GM19324 (cell line): ENCODE data around the gene WDR62.

Experiments used
- ATAC-seq: cut with Tn5 transposase; IDR thresholded peaks from one replicate; pipeline ENCODE4 v1.9.1; 2021; ENCODE audit warnings: mild to moderate bottlenecking, moderate library complexity; ENCODE audit not compliant: unreplicated experiment, low FRiP score

WDR62 gene

DNA sequence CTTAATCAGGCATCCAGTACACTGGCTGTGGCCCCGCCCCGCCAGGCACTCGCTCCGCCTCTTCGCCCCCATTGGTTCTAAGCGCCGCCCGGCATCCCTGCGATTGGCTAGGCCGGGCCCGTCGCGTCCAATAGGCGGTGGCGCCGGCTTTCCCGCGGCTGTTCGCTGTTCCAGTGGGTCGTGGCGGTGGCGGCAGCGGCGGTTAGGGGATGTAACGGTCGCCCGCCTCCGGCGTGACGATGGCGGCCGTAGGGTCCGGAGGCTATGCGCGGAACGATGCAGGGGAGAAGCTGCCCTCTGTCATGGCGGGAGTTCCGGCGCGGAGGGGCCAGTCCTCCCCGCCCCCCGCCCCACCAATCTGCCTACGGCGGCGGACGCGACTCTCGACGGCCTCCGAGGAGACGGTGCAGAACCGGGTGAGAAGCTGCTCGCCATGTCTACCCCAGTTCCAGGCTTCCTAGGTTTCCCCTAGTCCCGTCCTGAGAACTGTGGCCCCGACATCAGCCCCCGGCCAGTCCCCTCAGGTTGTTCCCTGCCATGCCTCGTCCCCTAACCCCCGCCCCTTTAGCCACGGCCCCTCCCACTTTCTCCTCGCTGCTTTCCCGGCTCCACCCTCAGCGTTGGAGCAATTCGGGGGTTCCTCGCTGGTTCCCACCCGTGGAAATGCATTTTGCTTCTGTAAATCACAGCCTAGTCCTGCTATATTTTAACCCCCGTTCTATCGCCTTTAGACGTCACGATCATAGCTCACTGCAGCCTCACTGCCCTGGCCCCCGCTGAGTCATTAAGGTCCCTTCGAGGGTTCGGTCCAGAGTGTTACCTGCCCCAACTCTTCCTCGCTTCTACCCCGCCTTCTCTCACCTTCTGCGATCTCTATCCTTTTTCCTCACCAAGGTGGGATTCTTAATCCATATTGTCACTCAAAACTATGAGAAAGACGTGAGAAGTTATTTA is at the start of gene WDR62:
Gene WDR62 (plus strand): TSS at position 165 of the 954 bp plus-strand sequence. CDS start 75 bp downstream, at position 240.
- peak; percentile 82 for ATAC-seq

DNA sequence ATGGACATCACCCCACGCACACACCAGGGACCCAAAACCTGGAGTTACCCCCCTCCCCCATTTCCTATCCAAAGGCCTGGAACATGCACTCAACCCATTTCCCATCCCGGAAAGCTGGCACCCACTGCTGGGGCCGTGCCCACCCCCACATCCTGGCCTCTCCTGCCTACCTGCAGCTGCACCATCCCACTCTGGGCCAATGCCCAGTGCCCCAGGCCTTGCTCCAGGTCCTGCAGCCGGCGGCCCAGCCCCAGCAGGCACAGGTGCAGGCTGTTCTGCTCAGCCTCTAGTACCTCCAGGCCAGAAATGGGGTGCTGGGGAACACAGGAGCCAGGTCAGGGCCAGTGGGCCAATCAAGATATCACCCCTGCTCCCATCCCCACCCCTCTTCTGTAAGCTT is 47.7 kb upstream of the WDR62 start:
- ATAC-seq, result no peak

DNA sequence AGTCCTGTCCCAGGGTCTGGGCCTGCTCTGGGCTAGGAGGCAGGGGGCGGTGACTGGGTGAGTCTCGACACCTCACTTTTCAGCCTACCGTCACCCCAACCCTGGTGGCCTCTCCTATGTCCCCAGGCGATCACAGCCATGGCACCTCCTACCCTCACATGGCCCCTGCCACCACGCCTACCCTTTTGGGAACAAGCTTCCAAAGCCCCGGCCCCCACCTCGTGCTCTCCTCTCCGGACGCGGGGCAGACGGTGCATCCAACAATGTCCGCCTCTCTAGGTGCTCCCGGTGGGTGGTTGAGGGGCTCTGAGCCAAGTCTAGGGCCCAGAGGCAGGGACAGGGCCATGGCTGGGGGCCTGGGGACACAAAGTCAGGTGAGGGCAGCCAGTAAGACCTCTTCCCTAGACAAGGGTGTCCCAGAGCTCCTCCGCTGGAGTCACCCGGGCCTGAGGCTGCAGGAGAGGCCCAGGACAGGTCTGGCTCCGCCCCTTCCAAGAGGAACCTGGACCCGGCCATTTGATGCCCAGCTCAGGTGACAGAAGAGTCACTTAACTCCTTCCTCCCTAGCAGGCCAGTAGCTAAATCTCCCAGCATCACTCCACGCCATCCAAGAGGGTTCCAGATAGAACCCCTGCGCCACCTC is 46.2 kb upstream of the WDR62 start, which contains the start of gene SYNE4:
Gene SYNE4 (minus strand): TSS at position 478 of the 643 bp plus-strand sequence. CDS start 132 bp downstream, at position 346.
- ATAC-seq, result no peak

DNA sequence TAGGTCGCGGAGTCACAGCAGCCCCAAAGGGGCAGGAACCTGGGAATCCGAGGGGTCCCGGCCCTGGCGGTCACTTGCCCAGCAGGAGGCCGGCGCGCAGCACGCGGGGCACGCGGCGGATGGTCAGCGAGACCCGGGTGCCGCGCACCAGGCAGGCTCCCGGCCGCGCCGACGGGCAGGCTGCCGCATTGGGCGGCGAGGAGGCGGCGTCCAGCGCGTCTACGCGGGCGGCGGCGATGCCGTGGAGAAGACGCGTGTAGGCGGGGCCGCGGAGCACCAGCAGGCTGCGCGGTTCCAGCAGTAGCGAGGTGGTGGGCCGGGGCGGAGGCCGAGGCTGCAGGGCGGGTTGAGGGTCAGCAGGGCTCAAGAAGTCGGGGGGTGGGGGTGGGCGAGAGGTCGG is 45.5 kb upstream of the WDR62 start:
- no peak for ATAC-seq

DNA sequence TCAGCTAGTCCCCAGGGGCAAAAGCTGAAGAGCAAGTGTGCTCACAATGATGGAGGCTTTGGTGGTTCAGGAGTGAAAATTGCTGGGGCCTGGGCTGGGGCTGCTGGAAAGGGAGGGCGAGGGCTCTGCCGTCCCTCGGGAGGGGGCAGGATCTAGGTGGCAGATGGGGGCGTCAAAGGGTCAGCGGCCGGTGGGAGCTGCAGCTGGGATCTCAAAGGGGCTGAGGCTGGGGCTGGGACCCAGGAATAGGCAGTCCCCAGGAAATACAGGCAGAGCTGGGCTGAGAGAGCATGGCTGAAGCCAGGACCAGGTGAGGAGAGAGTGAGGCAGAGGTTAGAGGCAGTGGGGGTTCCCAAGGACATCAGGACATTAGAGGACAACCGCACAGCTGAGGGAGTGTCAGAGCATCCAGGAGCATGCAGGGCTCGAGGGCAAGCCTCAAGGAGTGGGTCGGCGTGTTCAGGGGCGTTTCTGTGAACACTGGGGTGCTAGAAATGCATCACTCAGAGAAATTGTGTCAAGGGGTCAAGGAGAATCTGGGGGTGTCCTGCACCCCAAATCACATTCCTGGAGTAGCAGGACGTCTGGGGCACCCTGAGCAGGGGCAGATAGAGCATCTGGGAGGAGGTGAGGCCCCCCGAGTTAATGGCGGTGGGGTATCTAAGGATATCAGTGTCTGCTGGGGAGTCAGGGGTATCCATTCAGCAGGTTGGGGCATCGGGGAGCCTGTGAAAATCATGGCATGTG is 44.9 kb upstream of the WDR62 start:
- ATAC-seq, result no peak

DNA sequence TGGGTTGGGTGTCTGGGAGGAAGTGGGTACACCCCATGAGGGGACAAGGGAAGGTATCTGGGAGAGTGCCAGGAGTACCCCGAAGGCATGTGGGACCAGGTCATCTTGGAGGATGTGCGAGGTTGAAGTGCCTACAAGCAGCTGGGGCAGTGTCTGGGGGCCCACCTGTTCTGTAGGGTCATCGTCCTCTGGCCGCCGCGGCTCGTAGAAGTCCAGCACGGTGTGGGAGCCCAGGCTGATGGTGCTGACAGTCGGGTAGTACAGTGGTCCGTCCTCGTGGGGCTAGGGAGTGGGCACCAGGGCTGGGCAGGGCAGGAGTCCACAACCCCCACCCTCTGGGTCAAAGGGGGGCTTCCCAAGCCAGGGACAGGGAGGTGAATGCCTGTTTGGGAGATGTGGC is 44.3 kb upstream of the WDR62 start:
- no peak for ATAC-seq

DNA sequence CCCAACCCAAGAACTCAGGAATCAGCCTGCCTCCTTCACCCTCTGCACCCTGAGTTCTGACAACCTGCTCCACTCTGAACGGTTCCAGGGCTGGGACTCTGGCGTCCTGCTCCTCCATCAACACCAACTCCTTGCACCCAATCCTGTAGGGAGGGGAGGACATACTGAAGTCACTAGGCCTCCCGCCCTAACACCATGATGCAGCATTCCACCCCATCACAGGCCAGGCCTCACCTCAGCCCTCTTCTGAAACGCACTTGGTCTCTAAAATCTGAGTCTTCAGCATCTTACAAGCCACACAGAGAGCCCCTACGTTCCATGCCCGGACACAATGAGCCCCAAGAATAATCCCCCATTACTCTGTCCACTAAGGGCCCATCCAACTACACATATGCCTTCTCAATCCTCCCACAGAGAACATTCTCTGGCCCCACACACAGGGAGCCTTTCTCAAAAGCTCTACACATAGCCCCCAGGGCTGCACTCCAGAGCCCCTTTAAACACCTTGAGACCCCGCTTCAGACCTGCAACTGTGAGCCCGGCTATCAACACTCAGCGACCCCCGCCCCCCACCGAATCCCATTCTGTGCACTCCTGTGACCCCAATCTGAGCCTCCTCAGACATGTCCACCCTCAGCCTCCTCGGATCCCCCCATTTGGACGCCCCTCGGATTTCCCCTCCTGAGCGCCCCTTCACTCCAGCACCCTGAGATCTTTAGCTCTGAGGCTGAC is 41.3 kb upstream of the WDR62 start:
- no peak for ATAC-seq

DNA sequence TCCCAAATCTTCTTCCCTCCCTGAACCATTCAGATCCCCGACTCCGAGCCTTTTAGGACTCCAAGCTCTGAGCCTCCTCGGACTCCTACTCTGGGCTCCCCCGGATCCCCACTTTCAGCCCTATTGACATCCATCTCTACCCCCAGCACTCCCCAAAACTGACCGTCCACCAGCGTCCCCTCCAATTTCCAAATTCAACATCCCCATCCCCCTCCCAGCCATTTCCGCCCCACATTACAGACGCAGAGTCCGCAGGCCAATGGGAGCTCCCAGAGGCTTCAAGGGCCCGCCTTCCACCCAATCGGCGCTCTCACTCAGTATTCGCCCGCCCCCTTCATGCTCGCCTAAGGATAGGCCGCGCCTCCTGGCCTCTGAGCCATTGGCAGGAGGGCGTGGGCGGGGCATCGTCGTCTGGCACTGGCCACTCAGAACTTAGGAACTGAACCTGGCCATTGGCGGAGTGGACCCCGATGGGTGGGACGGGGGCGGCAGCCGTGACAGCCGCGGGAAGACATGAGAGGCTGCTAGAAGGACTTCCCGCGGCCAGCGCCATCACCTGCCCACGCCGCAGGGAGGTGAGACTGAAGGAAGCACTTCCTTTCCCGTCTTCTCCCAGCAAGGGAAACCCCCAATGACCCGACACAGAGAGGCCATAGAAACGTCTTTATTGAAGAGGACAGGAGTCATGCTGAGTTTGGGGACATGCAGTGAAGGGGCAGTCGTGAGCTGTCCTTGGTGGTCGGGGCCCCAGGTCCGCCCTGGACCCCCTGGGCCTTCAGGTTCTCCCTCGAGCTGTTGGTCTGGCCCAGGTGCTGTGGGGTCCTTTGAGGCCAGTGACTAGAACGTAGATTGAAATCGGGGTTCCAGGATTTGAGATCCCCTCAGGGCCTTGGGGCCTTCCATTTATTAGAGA is 40.4 kb upstream of the WDR62 start, which contains the start of gene ALKBH6:
Gene ALKBH6 (minus strand): TSS at position 202 of the 913 bp plus-strand sequence. CDS start 816 bp downstream, outside the sequence.
- ATAC-seq, result peak; percentile 98

DNA sequence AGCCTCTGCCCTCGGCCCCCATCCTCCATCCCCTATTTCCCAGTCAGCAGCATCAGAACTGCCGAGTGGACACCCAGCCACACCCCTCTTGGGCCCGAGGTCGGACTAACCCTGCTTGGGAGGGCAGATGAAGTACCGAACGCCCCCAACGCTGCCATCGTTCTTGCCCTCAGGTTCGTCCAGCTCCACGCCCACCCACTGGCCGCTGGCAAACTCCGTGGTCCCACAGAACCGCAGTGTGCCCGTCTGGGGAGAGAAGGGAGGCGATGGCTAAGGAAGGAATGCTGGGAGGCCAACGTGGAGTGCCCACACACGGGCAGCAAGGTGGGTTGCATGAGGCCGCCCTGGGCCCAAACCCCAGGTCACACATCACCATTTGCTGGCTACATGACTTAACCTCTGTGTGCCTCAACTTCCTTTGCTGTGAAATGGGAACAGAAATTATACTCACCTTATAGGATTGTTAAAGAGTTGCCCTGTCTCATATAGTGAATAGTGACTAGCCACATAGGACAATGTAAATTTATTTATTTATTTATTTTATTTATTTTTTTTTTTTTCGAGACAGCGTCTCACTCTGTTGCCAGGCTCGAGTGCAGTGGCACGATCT is 35.5 kb upstream of the WDR62 start:
- ATAC-seq, result no peak

DNA sequence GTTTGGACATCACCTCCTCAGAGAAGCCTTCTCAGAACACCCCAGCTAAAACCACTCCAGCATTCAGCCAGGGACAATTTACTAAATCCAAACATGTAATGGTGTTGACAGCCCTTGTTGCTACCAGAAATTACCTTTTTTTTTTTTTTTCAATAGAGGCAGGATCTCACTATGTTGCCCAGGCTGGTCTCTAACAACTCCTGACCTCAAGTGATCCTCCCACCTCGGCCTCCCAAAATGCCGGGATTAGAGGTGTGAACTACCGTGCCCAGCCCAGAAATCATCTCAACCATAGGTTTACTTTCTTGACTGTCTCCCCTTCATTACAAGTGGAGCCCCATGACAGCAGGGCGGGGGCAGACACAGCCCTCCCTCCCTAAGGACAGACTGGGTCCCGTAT is 31.3 kb upstream of the WDR62 start:
- no peak for ATAC-seq

DNA sequence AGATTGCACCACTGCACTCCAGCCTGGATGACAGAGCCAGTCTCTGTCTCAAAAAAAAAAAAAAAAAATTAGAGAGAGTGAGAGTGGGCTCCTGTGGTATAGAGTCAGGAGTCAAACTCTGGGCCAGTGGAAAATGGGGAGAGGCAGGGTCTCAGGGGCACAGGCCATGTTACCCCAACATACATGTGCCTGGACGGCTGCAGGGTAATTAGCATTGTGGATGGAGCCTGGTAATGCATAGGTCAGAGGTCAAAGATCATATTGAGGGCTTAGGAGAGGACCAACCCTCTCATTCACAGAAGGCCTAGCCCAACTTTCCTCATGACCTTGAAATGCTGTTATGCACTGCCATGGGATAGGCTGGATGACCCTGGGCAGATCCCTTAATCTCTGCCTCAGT is 29.2 kb upstream of the WDR62 start:
- no peak for ATAC-seq

DNA sequence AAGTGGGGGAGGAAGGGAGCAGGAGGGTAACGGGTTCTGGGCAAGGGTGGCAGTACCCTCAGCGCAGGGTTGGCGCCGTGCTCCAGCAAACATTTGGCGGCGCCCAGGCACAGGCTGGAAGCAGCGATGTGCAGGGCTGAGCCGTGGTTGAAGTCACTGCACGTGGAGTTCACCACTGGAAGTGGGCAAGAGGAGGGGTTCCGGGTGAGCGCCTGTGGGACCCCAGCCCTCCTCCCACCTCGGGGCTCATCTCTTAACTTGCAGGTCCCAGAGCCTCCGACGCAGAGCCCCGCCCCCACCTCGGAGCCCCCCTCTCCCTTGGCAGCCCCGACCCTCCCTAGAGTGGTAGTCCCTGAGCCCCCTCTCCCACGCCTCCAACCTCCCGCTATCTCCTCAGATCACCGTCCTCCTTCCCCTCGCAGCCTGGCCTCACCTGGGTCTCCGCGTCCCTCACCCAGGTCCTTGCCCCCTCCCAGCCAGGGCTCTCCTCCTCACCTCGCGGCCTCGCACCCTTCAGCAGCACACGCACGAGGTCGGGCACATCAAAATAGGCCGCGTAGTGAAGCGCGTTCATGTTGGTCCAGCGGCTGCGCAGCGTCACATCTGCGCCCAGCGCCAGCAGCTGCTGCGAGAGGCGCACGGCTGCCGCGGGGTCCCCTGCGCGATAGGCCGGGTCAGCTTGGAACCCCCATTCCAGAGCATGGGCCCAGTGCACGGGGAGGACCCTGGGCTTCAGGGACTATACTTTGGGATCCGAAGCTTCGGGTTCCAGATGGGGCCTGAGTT is 28.4 kb upstream of the WDR62 start:
- ATAC-seq, result no peak

DNA sequence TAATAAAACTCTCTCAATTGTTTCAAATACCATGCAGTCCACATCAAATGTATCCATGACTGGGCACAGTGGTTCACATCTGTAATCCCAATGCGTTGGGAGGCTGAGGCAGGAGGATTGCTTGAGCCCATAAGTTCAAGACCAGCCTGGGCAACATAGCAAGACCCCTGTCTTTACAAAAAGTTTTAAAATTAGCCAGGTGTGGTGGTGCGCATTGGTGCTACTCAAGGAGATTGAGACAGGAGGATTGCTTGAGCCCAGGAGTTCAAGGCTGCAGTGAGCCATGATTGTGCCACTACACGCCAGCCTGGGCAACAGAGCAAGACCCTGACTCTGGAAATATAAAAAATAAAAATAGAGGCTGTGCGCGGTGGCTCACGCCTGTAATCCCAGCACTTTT is 27.0 kb upstream of the WDR62 start:
- no peak for ATAC-seq

DNA sequence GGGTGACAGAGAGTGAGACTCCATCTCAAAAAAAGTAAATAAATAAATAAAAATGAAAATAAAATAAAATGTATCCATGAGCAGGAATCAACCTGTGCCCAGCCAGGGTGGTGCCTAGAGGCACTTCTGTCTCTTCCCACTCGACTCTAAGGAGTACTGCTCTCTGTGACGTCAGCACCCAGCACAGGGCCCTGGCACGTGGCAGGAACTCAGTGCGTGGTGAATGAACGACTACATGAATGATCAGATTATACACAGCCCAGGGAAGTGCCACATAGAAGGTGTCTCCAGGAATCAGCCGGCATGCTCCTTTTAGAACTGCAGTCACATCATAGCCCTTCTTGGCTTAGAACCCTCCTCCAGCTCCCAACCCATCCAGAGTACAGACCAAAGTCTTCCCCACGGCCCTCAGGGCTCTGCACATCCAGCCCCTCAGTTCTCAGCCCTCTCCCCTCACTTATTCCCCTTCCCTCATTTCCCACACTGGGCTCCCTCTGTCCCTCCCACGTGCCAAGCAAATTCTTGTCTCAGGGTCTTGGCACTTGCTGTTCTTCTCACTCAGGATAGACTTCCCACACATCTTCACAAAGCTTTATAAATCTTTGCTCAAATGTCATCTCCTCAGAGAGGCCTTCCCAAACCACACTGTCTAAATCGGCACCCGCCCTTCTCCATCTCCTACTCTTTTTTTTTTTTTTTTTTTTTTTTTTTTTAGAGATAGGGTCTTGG is 26.2 kb upstream of the WDR62 start:
- ATAC-seq, result no peak

DNA sequence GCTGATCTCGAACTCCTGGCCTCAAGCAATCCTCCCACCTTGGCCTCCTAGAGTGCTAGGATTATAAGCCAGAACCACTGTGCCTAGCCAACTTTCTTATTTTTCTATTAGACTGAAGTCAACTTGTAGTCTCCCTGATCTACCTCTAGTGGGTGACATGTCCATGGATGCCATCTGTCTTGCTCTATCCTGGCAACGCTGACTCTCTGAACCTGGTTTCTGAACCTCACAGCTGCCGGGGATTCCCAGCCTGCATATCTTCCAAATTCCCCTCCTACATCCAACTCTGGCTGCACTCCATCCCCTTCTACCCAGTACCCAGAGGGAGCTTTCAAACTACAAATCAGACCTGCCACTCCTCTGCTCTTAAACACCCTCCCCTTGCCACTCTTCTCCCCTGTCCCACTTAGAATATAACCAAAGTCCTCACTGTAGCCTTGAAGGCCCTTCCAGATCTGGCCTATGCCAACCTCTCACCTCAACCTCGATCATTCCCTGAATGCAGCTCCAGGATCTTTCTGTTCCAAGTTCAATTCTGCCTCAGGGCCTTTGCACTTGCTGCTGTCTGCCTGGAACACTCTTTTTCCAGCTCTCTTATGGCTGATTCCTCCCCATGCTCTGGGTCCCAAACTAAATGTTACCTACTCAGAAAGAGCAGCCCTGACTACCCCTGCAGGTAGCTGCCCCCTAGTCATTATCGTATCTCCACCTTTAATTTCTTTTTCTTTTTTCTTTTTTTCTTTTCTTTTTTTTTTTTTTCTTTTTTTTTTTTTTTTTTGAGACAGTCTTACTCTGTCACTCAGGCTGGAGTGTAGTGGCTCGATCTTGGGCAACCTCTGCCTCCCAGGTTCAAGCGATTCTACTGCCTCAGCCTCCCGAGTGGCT is 24.2 kb upstream of the WDR62 start:
- ATAC-seq, result no peak

DNA sequence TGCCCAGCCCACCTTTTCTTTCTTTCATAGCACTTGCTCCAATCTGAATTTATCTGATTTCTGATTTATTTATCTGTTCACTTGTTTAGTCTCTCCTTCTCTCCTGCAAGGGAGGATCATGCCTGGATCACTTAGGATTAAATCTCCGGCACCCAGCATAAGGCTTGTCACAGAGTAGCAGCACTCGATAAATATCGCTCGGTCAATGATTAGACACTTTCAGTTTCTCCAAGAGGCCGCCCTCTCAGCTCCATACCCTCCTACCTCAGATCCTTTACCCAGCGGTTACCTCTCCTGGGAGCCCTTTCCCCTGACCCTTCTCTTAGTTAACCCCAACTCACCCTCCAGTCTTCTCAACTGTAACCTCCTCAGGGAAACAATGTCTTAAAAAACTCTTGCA is 23.4 kb upstream of the WDR62 start:
- ATAC-seq, result no peak
